HG03066 (cell line): Measurements from ENCODE around the gene SPR.

Experiments
- ATAC-seq: cut with Tn5 transposase; IDR thresholded peaks from one replicate; pipeline ENCODE4 v1.9.1; 2021; ENCODE audit warnings: low read depth; ENCODE audit not compliant: unreplicated experiment

The SPR gene

DNA sequence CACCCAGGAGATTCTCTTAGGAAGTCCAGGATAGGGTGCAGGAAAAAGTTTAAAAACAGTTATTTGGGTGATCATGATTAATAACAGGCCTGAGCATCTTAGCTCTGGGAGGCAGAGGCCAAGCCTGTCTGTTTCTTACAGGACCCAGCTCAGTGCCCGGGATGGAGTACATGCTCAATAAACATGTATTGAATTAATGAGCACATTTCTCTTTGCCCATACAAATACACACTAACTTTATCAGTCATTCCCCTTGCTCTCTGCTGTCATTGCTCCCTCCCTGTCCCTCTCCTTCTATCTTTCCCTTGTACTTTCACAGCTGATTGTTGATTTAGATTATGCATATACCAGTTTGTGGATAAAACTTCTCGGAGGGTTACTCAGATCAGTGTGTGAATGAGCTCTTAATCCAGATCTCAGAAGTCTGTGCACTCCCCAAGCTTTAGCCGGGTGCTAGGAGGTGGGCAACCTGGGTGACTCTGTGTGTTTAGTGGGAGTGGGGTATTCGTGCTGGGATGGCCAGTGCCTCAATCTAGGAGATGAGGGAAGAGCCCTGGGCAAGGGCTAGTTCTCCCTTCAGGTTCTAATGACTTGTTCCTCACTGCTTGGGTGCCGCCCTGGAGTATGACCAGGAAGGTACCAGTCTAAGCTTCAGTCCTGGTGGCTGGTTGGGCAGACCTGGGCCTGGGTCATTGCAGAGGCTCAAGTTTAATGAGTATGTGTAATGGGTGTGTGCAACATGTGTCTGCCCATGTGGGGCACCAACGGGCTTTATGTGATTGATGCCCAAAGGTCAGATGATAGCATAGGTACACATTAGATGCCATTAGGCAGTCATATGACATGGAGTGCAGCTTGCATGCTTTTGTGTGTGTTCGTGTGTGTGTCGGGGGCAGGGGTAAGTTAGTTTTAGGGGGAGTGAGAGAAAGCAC is 40.7 kb downstream of the SPR start:
- ATAC-seq: no peak

DNA sequence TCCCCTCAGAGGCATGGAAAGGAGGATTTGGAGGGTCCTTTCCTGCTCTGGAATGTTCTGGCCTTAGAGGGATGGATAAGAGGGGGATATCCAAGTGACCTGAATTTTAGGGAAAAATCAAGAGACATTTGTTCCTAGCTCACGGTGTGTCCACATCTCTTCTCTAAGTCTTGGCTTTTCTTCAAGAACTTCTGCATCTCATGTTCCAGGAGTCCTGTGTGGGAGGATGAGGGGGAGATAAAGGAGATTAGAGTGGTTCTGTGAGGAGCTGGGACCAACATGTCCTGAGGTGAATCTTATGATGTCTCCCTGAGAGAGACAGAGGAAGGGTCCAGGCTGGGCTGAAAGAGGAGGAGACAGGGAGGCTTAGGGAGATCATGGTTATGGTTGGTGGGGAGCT is 41.8 kb downstream of the SPR start:
- no peak for ATAC-seq

DNA sequence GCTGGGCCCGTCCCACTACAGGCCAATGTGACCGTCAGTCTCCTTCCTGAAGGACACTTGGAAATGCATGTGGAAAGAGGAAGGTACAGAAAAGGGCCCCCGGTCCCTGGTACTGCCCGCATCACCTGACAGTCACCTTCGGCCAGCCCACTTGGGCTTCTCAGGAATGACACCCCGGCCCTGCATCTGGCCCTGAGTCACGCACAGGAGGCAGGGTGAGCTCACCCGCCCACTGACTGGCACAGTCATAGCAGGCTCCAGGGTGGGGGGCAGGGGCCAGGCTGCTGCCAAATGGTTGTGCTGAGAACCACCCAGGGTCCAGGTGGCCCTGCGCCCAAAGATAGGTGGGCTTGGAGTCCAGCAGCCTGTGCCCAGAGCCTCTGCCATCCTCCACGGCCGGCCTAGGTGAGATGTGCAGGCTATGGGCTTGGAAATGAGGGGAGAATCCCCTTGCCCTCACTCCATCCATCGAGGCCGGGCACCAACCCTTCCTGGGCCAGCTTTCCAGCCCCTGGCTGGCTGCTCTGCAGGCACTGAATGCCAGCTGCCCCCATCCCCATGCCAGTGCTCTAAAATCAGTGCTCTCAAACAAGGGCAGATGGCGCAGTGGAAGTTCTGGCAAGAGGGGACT is 44.2 kb downstream of the SPR start:
- ATAC-seq: no peak

GRCh38 chr2:72932045-72932740 is 45.0 kb downstream of the SPR start:
- ATAC-seq: no peak

DNA sequence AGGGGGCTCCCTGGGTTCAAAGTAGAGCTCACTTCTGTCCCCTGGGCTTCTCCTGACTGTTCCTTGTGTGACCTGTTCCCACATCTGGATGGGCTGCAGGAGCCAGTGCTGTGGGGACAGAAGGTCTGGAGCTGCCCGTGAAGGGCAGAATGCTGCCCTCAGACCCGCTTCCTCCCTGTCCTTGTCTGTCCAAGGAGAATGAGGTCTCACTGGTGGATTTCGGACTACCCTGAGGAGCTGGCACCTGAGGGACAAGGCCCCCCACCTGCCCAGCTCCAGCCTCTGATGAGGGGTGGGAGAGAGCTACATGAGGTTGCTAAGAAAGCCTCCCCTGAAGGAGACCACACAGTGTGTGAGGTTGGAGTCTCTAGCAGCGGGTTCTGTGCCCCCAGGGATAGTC is 45.6 kb downstream of the SPR start:
- no peak for ATAC-seq

- no peak for ATAC-seq
These were observed 46.0 kb downstream of the SPR start for GRCh38 chr2:72933207-72933606.

DNA sequence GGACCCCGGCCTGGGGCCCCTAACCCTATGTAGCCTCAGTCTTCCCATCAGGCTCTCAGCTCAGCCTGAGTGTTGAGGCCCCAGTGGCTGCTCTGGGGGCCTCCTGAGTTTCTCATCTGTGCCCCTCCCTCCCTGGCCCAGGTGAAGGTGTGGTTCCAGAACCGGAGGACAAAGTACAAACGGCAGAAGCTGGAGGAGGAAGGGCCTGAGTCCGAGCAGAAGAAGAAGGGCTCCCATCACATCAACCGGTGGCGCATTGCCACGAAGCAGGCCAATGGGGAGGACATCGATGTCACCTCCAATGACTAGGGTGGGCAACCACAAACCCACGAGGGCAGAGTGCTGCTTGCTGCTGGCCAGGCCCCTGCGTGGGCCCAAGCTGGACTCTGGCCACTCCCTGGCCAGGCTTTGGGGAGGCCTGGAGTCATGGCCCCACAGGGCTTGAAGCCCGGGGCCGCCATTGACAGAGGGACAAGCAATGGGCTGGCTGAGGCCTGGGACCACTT is 46.5 kb downstream of the SPR start:
- ATAC-seq: no peak

DNA sequence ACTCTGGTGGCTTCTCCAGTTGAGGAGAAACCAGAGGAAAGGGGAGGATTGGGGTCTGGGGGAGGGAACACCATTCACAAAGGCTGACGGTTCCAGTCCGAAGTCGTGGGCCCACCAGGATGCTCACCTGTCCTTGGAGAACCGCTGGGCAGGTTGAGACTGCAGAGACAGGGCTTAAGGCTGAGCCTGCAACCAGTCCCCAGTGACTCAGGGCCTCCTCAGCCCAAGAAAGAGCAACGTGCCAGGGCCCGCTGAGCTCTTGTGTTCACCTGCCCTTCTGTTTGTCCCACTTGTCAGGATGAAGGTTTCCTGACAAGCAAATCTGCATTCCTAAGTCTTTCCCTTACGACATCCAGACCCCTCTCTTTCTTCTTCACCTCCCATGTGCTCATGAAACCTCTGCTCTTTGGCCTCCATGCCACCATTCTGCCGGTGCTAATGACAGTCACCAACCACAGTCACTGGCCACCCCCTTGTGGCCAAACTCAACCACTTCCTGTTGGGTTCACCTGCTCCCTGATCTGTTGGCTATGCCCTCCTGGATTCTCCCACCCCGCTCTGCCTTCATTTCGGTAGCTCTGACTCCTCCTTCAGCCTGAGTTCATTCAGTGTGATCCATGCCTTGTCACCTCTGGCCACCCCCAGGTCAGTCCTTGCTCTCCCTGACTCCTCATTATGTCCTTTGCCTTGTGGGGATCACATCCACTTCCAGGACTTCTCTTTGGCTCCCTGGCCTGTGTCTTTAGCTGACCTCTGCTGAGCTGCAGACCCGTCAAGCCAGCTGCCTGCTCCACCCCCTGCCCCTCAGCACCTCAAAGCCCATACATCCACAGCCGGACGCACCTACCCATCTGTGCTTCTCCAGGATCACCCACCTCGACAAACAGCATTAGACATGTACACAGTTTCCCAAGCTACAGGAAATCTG is 47.7 kb downstream of the SPR start:
- ATAC-seq: no peak

GRCh38 chr2:72935611-72935957 is 48.4 kb downstream of the SPR start:
- no peak for ATAC-seq

DNA sequence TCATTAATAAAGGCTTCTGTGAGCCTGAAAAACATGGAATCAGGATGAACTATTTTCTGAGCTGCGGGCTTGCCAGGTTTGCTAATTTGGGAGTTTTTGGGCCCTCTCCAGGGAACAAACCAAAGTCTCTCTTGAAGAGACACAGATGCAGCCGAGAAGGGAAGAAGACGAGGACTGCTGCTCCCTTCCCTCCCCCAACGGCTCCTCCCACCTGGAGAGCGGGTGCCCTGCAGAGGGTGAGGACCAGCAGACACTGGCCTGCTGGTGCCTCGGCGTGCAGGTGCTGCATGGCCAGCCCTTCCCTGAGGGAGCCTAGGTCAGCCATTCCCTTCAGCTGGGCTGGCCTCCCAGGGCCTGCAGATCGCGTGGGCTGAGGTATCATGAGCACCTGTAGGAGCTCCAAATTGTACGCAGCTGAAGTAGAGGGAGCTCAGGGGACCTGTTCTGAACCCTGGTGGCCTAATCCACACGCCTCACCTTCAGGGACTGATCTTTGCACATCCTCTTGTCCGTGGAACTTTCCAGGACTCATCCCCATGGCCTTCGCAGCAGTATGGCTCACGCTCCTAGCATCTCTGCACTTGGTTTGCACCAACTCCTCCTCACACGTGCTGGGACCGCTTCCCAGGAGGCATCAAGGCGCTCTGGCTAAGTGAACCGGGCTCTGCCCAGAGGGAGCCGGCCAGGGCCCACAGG is 49.6 kb downstream of the SPR start:
- ATAC-seq: no peak

- no peak for ATAC-seq
These were observed 50.1 kb downstream of the SPR start for GRCh38 chr2:72937356-72937669.

DNA sequence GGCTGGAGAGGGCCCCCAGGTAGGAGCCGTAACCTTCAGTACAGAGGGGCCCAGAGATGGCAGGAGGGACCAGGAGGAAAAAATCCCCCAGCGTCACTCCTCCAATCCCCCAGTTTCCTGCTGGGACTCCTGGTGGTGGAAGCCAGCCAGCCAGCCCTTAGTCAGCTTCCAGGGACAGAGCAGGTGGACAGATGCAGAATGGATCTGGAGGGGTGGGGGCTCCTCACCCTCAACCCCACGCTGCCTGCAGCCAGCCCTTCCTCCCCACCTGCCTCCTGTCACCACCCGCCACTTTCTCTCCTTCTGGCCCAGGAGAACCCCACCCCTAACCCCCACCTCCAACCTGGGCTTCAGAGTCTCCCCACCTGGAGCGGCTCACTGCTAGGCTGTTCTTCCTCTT is 51.2 kb downstream of the SPR start:
- ATAC-seq: no peak

DNA sequence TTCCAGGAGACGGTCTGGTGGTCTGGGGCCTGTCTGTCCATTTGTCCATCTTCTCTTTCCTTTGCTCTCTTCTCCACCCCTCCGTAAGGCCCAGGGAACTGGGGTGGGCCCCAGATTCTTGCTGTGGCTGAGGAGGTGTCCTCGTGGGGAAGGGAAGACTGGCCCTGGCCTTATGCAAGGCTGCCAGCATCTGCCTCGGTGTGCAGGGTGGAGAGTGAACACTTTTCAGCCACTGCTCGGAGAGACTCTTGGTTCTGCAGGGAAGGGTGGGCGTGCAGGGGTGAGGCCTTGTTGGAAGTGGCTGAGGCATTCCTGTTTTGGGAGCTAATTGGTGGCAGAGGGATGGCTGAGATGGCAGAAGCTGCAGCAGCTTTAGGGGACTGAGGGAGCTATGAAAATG is 53.2 kb downstream of the SPR start:
- no peak for ATAC-seq

- no peak for ATAC-seq
These were observed 53.6 kb downstream of the SPR start for GRCh38 chr2:72940786-72941185.
